Liver (tissue), 3 donors: Measurements from ENCODE around the gene IQSEC3.

Experiments
- ATF3 ChIP-seq: IDR thresholded peaks from 2 replicates; pipeline ENCODE4 v1.6.1; 2016; ENCODE audit warnings: antibody characterized with exemption
- CTCF ChIP-seq: fragments of 150-350 bp; IDR thresholded peaks from 2 replicates; pipeline ENCODE4 v1.5.1; 2017; ENCODE audit warnings: improper control_type of control experiment, low read depth, low read length; ENCODE audit not compliant: missing input control
- EGR1 ChIP-seq, 2 donors: IDR thresholded peaks; 2 replicates each; pipeline ENCODE4 v1.6.1; 2016 to 2018; ENCODE audit warnings: antibody characterized with exemption in 2 of 2, low read depth in 2 of 2
- FOXA1 ChIP-seq: IDR thresholded peaks from 2 replicates; pipeline ENCODE4 v1.6.1; 2016; ENCODE audit warnings: antibody characterized with exemption
- GABPA ChIP-seq, 2 donors: IDR thresholded peaks in 1 of 2; conservative IDR thresholded peaks in 1 of 2; 2 replicates each; pipeline ENCODE4 v1.6.1; 2016; ENCODE audit warnings: antibody characterized with exemption in 2 of 2, mild to moderate bottlenecking in 1 of 2, moderate library complexity in 1 of 2
- MAX ChIP-seq: IDR thresholded peaks from 2 replicates; pipeline ENCODE4 v1.6.1; 2016; ENCODE audit warnings: antibody characterized with exemption
- RXRA ChIP-seq, 2 donors: IDR thresholded peaks; 2 replicates each; pipeline ENCODE4 v1.6.1; 2017 to 2018; ENCODE audit warnings: antibody characterized with exemption in 2 of 2, mild to moderate bottlenecking in 1 of 2
- SP1 ChIP-seq: IDR thresholded peaks from 2 replicates; pipeline ENCODE4 v1.6.1; 2018; ENCODE audit warnings: antibody characterized with exemption, mild to moderate bottlenecking
- ZBTB33 ChIP-seq: IDR thresholded peaks from 2 replicates; pipeline ENCODE4 v1.6.1; 2016; ENCODE audit warnings: antibody characterized with exemption
- donor health status: healthy.
- donor health status: healthy.

- TF ChIP-seq CTCF (no peak), RXRA (IDR thresholded peaks at IDR 0.05) (no peak), MAX (no peak), GABPA (IDR thresholded peaks at IDR 0.05 in 1 of 2, conservative IDR thresholded peaks at IDR 0.05 in 1 of 2) (no peak), ZBTB33 (no peak), FOXA1 (no peak), EGR1 (IDR thresholded peaks at IDR 0.05; ENCODE audit: low read depth in 2 of 2) (no peak), SP1 (no peak), ATF3 (no peak)
These were observed 43.9 kb upstream of the IQSEC3 start for GRCh38 chr12:22530-23201.
